PC-3 (cell line): ENCODE results near the gene SLC24A3.

Experiments used
- EZH2 ChIP-seq: fragments of 300-600 bp; sonication (generic); IDR thresholded peaks from one replicate; pipeline ENCODE4 v1.6.1; 2017; ENCODE audit warnings: antibody characterized with exemption, mild to moderate bottlenecking, low read length; ENCODE audit not compliant: unreplicated experiment
- TF ChIP-seq, protein P1 (sequence below): fragments of 300-600 bp; sonication (generic); conservative IDR thresholded peaks from 2 replicates; pipeline ENCODE4 v1.5.1; 2017; ENCODE audit warnings: antibody characterized with exemption, low read depth, mild to moderate bottlenecking, low read length

GRCh38 chr20:19407736-19408135, 195.3 kb downstream of the SLC24A3 start:
- TF ChIP-seq, protein P1, sequence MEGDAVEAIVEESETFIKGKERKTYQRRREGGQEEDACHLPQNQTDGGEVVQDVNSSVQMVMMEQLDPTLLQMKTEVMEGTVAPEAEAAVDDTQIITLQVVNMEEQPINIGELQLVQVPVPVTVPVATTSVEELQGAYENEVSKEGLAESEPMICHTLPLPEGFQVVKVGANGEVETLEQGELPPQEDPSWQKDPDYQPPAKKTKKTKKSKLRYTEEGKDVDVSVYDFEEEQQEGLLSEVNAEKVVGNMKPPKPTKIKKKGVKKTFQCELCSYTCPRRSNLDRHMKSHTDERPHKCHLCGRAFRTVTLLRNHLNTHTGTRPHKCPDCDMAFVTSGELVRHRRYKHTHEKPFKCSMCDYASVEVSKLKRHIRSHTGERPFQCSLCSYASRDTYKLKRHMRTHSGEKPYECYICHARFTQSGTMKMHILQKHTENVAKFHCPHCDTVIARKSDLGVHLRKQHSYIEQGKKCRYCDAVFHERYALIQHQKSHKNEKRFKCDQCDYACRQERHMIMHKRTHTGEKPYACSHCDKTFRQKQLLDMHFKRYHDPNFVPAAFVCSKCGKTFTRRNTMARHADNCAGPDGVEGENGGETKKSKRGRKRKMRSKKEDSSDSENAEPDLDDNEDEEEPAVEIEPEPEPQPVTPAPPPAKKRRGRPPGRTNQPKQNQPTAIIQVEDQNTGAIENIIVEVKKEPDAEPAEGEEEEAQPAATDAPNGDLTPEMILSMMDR = no peak
- no peak for TF ChIP-seq EZH2
